IMR-90 (cell line): Measurements from ENCODE around the gene GSS. TPM values are rescaled to one million over a fixed set of nuclear protein-coding genes. Genes with fewer than 3 reads are reported as not detected.
A peak's percentile ranks its signal among the peaks of the same experiment; 100 is the strongest.

Source experiments
- ATAC-seq: fragments of 200-7000 bp; cut with Tn5 transposase; 2 replicates; pipeline ENCODE4 v1.9.1; 2020; ENCODE audit warnings: low read depth, mild to moderate bottlenecking, moderate library complexity
- BruUV-seq: library from RNA; stranded (reverse); fragments of 400-500 nt; replicated peaks from 2 replicates; lab custom pipeline; 2021; lab: Mats Ljungman, UMichigan
- CTCF ChIA-PET: fragments of 300-600 bp; formaldehyde crosslinking; extraction: SDS; loops from one replicate; lab custom pipeline; 2021; ENCODE audit warnings: antibody characterized with exemption; lab: Yijun Ruan, JAX
- POLR2A ChIA-PET: fragments of 300-600 bp; sonication (Branson Sonifier 250); formaldehyde crosslinking; loops from one replicate; lab custom pipeline; 2022; ENCODE audit warnings: antibody characterized with exemption; ENCODE audit not compliant: unreplicated experiment; lab: Charles Lee
- DNase-seq: peaks from one replicate; pipeline ENCODE4 v3.0.0; 2013
- H2AFZ ChIP-seq: replicated peaks from 2 replicates; pipeline ENCODE3; 2013; ENCODE audit warnings: low read length, mild to moderate bottlenecking; ENCODE audit not compliant: poor library complexity
- H2AK5ac ChIP-seq: 2 replicates; pipeline ENCODE4 v1.6.1; 2013; ENCODE audit warnings: low read depth, low read length, inconsistent platforms
- H2AK9ac ChIP-seq: replicated peaks from 2 replicates; pipeline ENCODE3; 2013; ENCODE audit warnings: mild to moderate bottlenecking, low read depth, low read length, moderate library complexity; ENCODE audit not compliant: poor library complexity
- H2BK120ac ChIP-seq: 2 replicates; pipeline ENCODE4 v1.6.1; 2013; ENCODE audit warnings: low read depth, low read length, inconsistent platforms
- H2BK15ac ChIP-seq: 3 replicates; pipeline ENCODE4 v1.6.1; 2013; ENCODE audit warnings: low read depth, low read length, inconsistent platforms
- H2BK20ac ChIP-seq: 2 replicates; pipeline ENCODE4 v1.6.1; 2013; ENCODE audit warnings: low read depth, mild to moderate bottlenecking, inconsistent platforms, low read length, moderate library complexity
- H2BK5ac ChIP-seq: 2 replicates; pipeline ENCODE4 v1.6.1; 2013; ENCODE audit warnings: mild to moderate bottlenecking, low read depth, low read length, inconsistent platforms; ENCODE audit not compliant: poor library complexity, severe bottlenecking
- H3K14ac ChIP-seq: replicated peaks from 2 replicates; pipeline ENCODE4 v1.6.1; 2013; ENCODE audit warnings: low read depth, low read length, inconsistent platforms
- H3K18ac ChIP-seq: 2 replicates; pipeline ENCODE4 v1.6.1; 2013; ENCODE audit warnings: low read depth, low read length, control low read depth
- H3K23ac ChIP-seq: 2 replicates; pipeline ENCODE4 v1.6.1; 2013; ENCODE audit warnings: low read depth, low read length, inconsistent platforms
- H3K27ac ChIP-seq: 2 replicates; pipeline ENCODE4 v1.5.1; 2013; ENCODE audit warnings: mild to moderate bottlenecking, control low read depth, low read length; ENCODE audit not compliant: insufficient read depth
- H3K27me3 ChIP-seq: 2 replicates; pipeline ENCODE4 v1.6.1; 2013; ENCODE audit warnings: low read length; ENCODE audit not compliant: control insufficient read depth, insufficient read depth
- H3K36me3 ChIP-seq: 2 replicates; pipeline ENCODE4 v1.6.1; 2013; ENCODE audit warnings: low read length, mixed read lengths; ENCODE audit not compliant: control insufficient read depth, insufficient read depth
- H3K4ac ChIP-seq: 2 replicates; pipeline ENCODE4 v1.6.1; 2013; ENCODE audit warnings: low read depth, low read length, inconsistent platforms
- H3K4me1 ChIP-seq: 2 replicates; pipeline ENCODE4 v1.6.1; 2013; ENCODE audit warnings: low read length, mixed read lengths; ENCODE audit not compliant: control insufficient read depth, insufficient read depth
- H3K4me2 ChIP-seq: 2 replicates; pipeline ENCODE4 v1.6.1; 2013; ENCODE audit warnings: low read depth, mild to moderate bottlenecking, control low read depth, low read length, moderate library complexity
- H3K4me3 ChIP-seq: 2 replicates; pipeline ENCODE4 v1.5.1; 2013; ENCODE audit warnings: low read depth, mild to moderate bottlenecking, control low read depth, low read length, moderate library complexity; ENCODE audit not compliant: insufficient read depth
- H3K56ac ChIP-seq: 2 replicates; pipeline ENCODE4 v1.6.1; 2013; ENCODE audit warnings: low read length, inconsistent platforms; ENCODE audit not compliant: insufficient read depth; ENCODE audit errors: extremely low read depth
- H3K79me1 ChIP-seq, 2 experiments: 2 replicates each; pipeline ENCODE4 v1.6.1; 2013; ENCODE audit warnings: low read length in 2 of 2, inconsistent platforms in 1 of 2, low read depth in 1 of 2
- H3K9ac ChIP-seq: 2 replicates; pipeline ENCODE4 v1.6.1; 2013; ENCODE audit warnings: low read depth, low read length, control low read depth
- H3K9me1 ChIP-seq: 2 replicates; pipeline ENCODE4 v1.6.1; 2013; ENCODE audit warnings: low read length, inconsistent platforms; ENCODE audit not compliant: insufficient read depth
- H3K9me3 ChIP-seq: 2 replicates; pipeline ENCODE4 v1.6.1; 2013; ENCODE audit warnings: low read length; ENCODE audit not compliant: control insufficient read depth, insufficient read depth
- H4K20me1 ChIP-seq: 2 replicates; pipeline ENCODE4 v1.6.1; 2013; ENCODE audit warnings: low read length, inconsistent platforms; ENCODE audit not compliant: insufficient read depth
- H4K5ac ChIP-seq: 2 replicates; pipeline ENCODE4 v1.6.1; 2013; ENCODE audit warnings: mild to moderate bottlenecking, low read depth, low read length, control low read depth
- H4K8ac ChIP-seq, 2 experiments: 2 replicates each; pipeline ENCODE4 v1.6.1; 2013; ENCODE audit warnings: low read depth in 2 of 2, low read length in 2 of 2, control low read depth in 1 of 2, inconsistent platforms in 1 of 2
- H4K91ac ChIP-seq: 2 replicates; pipeline ENCODE4 v1.6.1; 2013; ENCODE audit warnings: low read depth, low read length, inconsistent platforms; ENCODE audit not compliant: insufficient read depth
- BHLHE40 ChIP-seq: fragments of 150-350 bp; IDR thresholded peaks from 2 replicates; pipeline ENCODE4 v1.6.1; 2016; ENCODE audit warnings: mild to moderate bottlenecking, low read depth, low read length
- CEBPB ChIP-seq: IDR thresholded peaks from 2 replicates; pipeline ENCODE4 v1.6.1; 2012; ENCODE audit warnings: low read depth, low read length, improper control_type of control experiment
- CTCF ChIP-seq: conservative IDR thresholded peaks from 2 replicates; pipeline ENCODE4 v1.5.1; 2012; ENCODE audit warnings: mild to moderate bottlenecking, low read depth, low read length, improper control_type of control experiment
- ELK1 ChIP-seq: fragments of 150-350 bp; IDR thresholded peaks from 2 replicates; pipeline ENCODE4 v1.6.1; 2016; ENCODE audit warnings: low read depth, mild to moderate bottlenecking, low read length, moderate library complexity, borderline replicate concordance
- FOS ChIP-seq: fragments of 150-350 bp; IDR thresholded peaks from 2 replicates; pipeline ENCODE4 v1.6.1; 2016; ENCODE audit warnings: low read depth, low read length
- MAZ ChIP-seq: IDR thresholded peaks from 2 replicates; pipeline ENCODE4 v1.6.1; 2012; ENCODE audit warnings: low read depth, mild to moderate bottlenecking, low read length, improper control_type of control experiment, moderate library complexity, borderline replicate concordance
- WGBS, 2 experiments: methylation state at CpG; one replicate each; pipeline versions ENCODE4 v1.1.5 to v1.1.7; 2013; ENCODE audit warnings: missing lambda C conversion rate in 2 of 2; ENCODE audit not compliant: insufficient read length in 1 of 2; ENCODE audit errors: extremely low coverage in 2 of 2; 5-methylcytosine and 5-hydroxymethylcytosine counted together
- dilution Hi-C: fragments of 300-500 bp; cut with HindIII; formaldehyde crosslinking; loops from one replicate; pipeline ENCODE4 v1.14.3; 2018; ENCODE audit warnings: low sequenced_read_pairs; ENCODE audit not compliant: unreplicated experiment
- in situ Hi-C: fragments of 300-500 bp; cut with MboI; formaldehyde crosslinking; loops from 3 replicates; pipeline ENCODE4 v1.14.3; 2019; ENCODE audit warnings: low sequenced_read_pairs, inconsistent platforms, mixed read lengths
- intact Hi-C: fragments of 100-400 bp; cut with micrococcal nuclease; formaldehyde crosslinking; loops from 2 replicates; pipeline ENCODE4 v1.10.0; 2022
- polyA plus RNA-seq, 3 experiments: library from polyadenylated mRNA; depleted of rRNA; stranded (reverse); fragments of >200 nt; gene quantifications; 2 replicates each; pipeline ENCODE4 v1.2.3, GENCODE V29; 2012; ENCODE audit warnings: low replicate concordance in 1 of 3
- total RNA-seq: library from RNA; depleted of rRNA; stranded (reverse); fragments of >200 nt; gene quantifications from 2 replicates; pipeline ENCODE4 v1.2.3, GENCODE V29; 2012

GSS gene
- total and polyA plus RNA-seq, 2 of the 4 experiments (the other 2 are of a cell fraction): 73.7 to 90.0 TPM

GRCh38 chr20:34921436-34921835 lies 34.2 kb downstream of the GSS start:
- Histone ChIP-seq H3K23ac (no peak overlapping the region), H4K5ac (no peak overlapping the region), H4K8ac (no peak overlapping the region), H3K36me3 (peaks cover 30% of the 10 kb centered on the region), H3K18ac (no peak overlapping the region), H3K4me2 (no peak overlapping the region), H4K91ac (peak overlapping the region; percentile 29; the same call in 1 of the 2 replicates), H2BK5ac (no peak overlapping the region), H3K14ac (no peak overlapping the region), H2BK120ac (peak overlapping the region; percentile 40), H3K9me3 (no peaks in the 10 kb centered on the region), H3K56ac (no peak overlapping the region), H3K4ac (no peak overlapping the region), H3K4me3 (no peak overlapping the region), H4K20me1 (no peaks in the 10 kb centered on the region), H2BK15ac (peak overlapping the region; percentile 35; the same call in 1 of the 3 replicates), H2AFZ (peak overlapping the region; percentile 26), H2BK20ac (peak overlapping the region; percentile 48; the same call in 1 of the 2 replicates), H3K4me1 (peaks cover 10% of the 10 kb centered on the region), H2AK9ac (peak overlapping the region; percentile 63), H3K79me1 (peaks cover 0 to 19% of the 10 kb centered on the region in 2 experiments; a peak in 2 of 4 replicates), H3K27ac (no peak overlapping the region), H3K9me1 (peaks cover 24% of the 10 kb centered on the region), H3K27me3 (no peaks in the 10 kb centered on the region), H2AK5ac (peak overlapping the region; percentile 38; the same call in 1 of the 2 replicates), H3K9ac (no peak overlapping the region)
- WGBS, 2 experiments: no CpG with 5 or more reads among the region's 3 CpGs
- no peak for TF ChIP-seq CTCF
- TF ChIP-seq ELK1: no peak
- TF ChIP-seq CEBPB: no peak
- TF ChIP-seq MAZ: no peak
- no peak for TF ChIP-seq FOS
- no peak for TF ChIP-seq BHLHE40
- ChIA-PET CTCF (no interaction called here), POLR2A (no interaction called here)
- ATAC-seq (no peak), DNase-seq (no peak)
- no TSS peak for BruUV-seq
- intact Hi-C loops (no loop called here), dilution Hi-C loops (no loop called here), in situ Hi-C loops (no loop called here)
